GM23338 (cell line): ENCODE measurements around the gene IQGAP2. TPM values are rescaled to one million over a fixed set of nuclear protein-coding genes. Genes with fewer than 3 reads are reported as not detected.
"Not testable (repeated sequence)": the region's sequence is repeated elsewhere in the genome, so short reads cannot be mapped to it uniquely, and the experiment has no call there.

Source experiments
- ATAC-seq: fragments of 200-7000 bp; cut with Tn5 transposase; 3 replicates; pipeline ENCODE4 v1.9.1; 2020
- DNase-seq: peaks from one replicate; pipeline ENCODE4 v3.0.0-alpha.2; 2015; ENCODE audit warnings: low spot score
- H2AFZ ChIP-seq: fragments of 200-600 bp; sonication (generic); 2 replicates; pipeline ENCODE4 v1.8.0; 2016; ENCODE audit warnings: antibody characterized with exemption, mild to moderate bottlenecking, moderate library complexity
- H3F3A ChIP-seq: fragments of 200-600 bp; sonication (generic); replicated peaks from 2 replicates; pipeline ENCODE4 v1.8.0; 2017; ENCODE audit warnings: antibody characterized with exemption, mixed run types, low read depth
- H3K27ac ChIP-seq: fragments of 200-600 bp; sonication (generic); 2 replicates; pipeline ENCODE4 v1.6.1; 2016; ENCODE audit warnings: low read depth
- H3K27me3 ChIP-seq: fragments of 200-600 bp; sonication (generic); 2 replicates; pipeline ENCODE4 v1.8.0; 2016; ENCODE audit warnings: mild to moderate bottlenecking, mixed run types, moderate library complexity; ENCODE audit not compliant: insufficient read depth
- H3K36me3 ChIP-seq: fragments of 200-600 bp; sonication (generic); 2 replicates; pipeline ENCODE4 v1.8.0; 2016; ENCODE audit warnings: mild to moderate bottlenecking; ENCODE audit not compliant: insufficient read depth
- H3K4me1 ChIP-seq: fragments of 200-600 bp; sonication (generic); 2 replicates; pipeline ENCODE4 v1.8.0; 2016; ENCODE audit warnings: mild to moderate bottlenecking, moderate library complexity; ENCODE audit not compliant: insufficient read depth
- H3K4me2 ChIP-seq: fragments of 200-600 bp; sonication (generic); 2 replicates; pipeline ENCODE4 v1.7.1; 2017; ENCODE audit warnings: mixed run types
- H3K4me3 ChIP-seq: fragments of 200-600 bp; sonication (generic); 2 replicates; pipeline ENCODE4 v1.6.1; 2016; ENCODE audit warnings: mixed run types
- H3K79me2 ChIP-seq: fragments of 200-600 bp; sonication (generic); replicated peaks from 2 replicates; pipeline ENCODE4 v1.8.0; 2017; ENCODE audit warnings: mild to moderate bottlenecking; ENCODE audit not compliant: insufficient read depth
- H3K9me2 ChIP-seq: fragments of 200-600 bp; sonication (generic); 2 replicates; pipeline ENCODE4 v1.8.0; 2017; ENCODE audit not compliant: insufficient read depth
- H4K20me1 ChIP-seq: fragments of 200-600 bp; sonication (generic); replicated peaks from 2 replicates; pipeline ENCODE4 v1.8.0; 2017; ENCODE audit warnings: mild to moderate bottlenecking; ENCODE audit not compliant: insufficient read depth
- H3K27ac Mint-ChIP-seq: 2 replicates; pipeline ENCODE4 v1.8.0; 2020; ENCODE audit warnings: inconsistent platforms, mild to moderate bottlenecking, moderate library complexity, mixed read lengths
- H3K27me3 Mint-ChIP-seq: 3 replicates; pipeline ENCODE4 v1.8.0; 2022; ENCODE audit warnings: low read depth, mild to moderate bottlenecking, moderate library complexity, mixed read lengths, inconsistent platforms; ENCODE audit not compliant: insufficient read depth, poor library complexity
- H3K36me3 Mint-ChIP-seq: 3 replicates; pipeline ENCODE4 v1.8.0; 2021; ENCODE audit warnings: low read depth, mild to moderate bottlenecking, inconsistent platforms, moderate library complexity, mixed read lengths
- H3K4me1 Mint-ChIP-seq: 3 replicates; pipeline ENCODE4 v1.8.0; 2020; ENCODE audit warnings: mild to moderate bottlenecking, inconsistent platforms, mixed read lengths
- H3K4me3 Mint-ChIP-seq: 3 replicates; pipeline ENCODE4 v1.8.0; 2021; ENCODE audit warnings: moderate library complexity, mild to moderate bottlenecking, inconsistent platforms, mixed read lengths
- H3K9me3 Mint-ChIP-seq: 3 replicates; pipeline ENCODE4 v1.8.0; 2020; ENCODE audit warnings: moderate library complexity, mild to moderate bottlenecking, inconsistent platforms, mixed read lengths
- CTCF ChIP-seq, 2 experiments: fragments of 200-600 bp in 1 of 2; sonication (generic) in 1 of 2; conservative IDR thresholded peaks; 2 replicates each; pipeline versions ENCODE4 v1.5.1 to v1.6.1; 2016 to 2017; ENCODE audit warnings: antibody characterized with exemption in 2 of 2, low read depth in 2 of 2, mild to moderate bottlenecking in 2 of 2, moderate library complexity in 1 of 2
- NANOG ChIP-seq: IDR thresholded peaks from 2 replicates; pipeline ENCODE4 v1.6.1; 2016; ENCODE audit warnings: antibody characterized with exemption, borderline replicate concordance
- POLR2AphosphoS5 ChIP-seq: IDR thresholded peaks from 2 replicates; pipeline ENCODE4 v1.6.1; 2016; ENCODE audit warnings: antibody characterized with exemption, low read depth
- REST ChIP-seq: IDR thresholded peaks from one replicate; pipeline ENCODE4 v1.6.1; 2018; ENCODE audit warnings: antibody characterized with exemption; ENCODE audit not compliant: unreplicated experiment
- polyA plus RNA-seq: library from polyadenylated mRNA; unstranded; fragments of >200 nt; fragmentation: Nextera tagmentation; extraction: Ambion mirVana; gene quantifications from 2 replicates; pipeline ENCODE4 v1.2.1, GENCODE V29; 2016
- total RNA-seq: library from RNA; depleted of rRNA; stranded (reverse); fragments of >200 nt; shearing (Covaris generic); gene quantifications from 2 replicates; pipeline ENCODE4 v1.2.3, GENCODE V29; 2014

The IQGAP2 gene
- total and polyA plus RNA-seq, 2 experiments from 2014 or later: 60.0 to 86.5 TPM

- H3F3A ChIP-seq: no peaks in the 10 kb centered on the region
- H3K36me3 Mint-ChIP-seq: peaks cover 15% of the 10 kb centered on the region
- no peak overlapping the region for H3K27ac Mint-ChIP-seq
- H3K4me3 Mint-ChIP-seq: no peak overlapping the region
- no peaks in the 10 kb centered on the region for H3K27me3 Mint-ChIP-seq
- peak; percentile 87 for ATAC-seq
- peak; percentile 90 for DNase-seq
- H2AFZ ChIP-seq: no peak overlapping the region
- H3K4me2 ChIP-seq: no peak overlapping the region
- H3K27me3 ChIP-seq: no peaks in the 10 kb centered on the region
- no peaks in the 10 kb centered on the region for H3K9me3 Mint-ChIP-seq
- no peaks in the 10 kb centered on the region for H3K36me3 ChIP-seq
- H3K79me2 ChIP-seq: no peaks in the 10 kb centered on the region
- H3K4me3 ChIP-seq: no peak overlapping the region
- H4K20me1 ChIP-seq: no peaks in the 10 kb centered on the region; the same call in 1 of the 2 replicates
- TF ChIP-seq NANOG (no peak), CTCF (conservative IDR thresholded peaks at IDR 0.05; ENCODE audit: low read depth in 2 of 2) (peak; percentile 83 to 84), POLR2AphosphoS5 (no peak)
- H3K4me1 Mint-ChIP-seq: no peaks in the 10 kb centered on the region; the same call in 2 of the 3 replicates
- no peaks in the 10 kb centered on the region for H3K4me1 ChIP-seq
- no peak overlapping the region for H3K27ac ChIP-seq
- no peaks in the 10 kb centered on the region for H3K9me2 ChIP-seq
Observed at GRCh38 chr5:76601470-76601869, 198.4 kb downstream of the IQGAP2 start.

GRCh38 chr5:76602094-76602726 lies 199.1 kb downstream of the IQGAP2 start:
- H3K4me1 Mint-ChIP-seq: peaks cover 4% of the 10 kb centered on the region
- no peak for ATAC-seq
- H3K4me3 Mint-ChIP-seq: no peak overlapping the region
- Histone ChIP-seq H3K4me3 (no peak overlapping the region), H2AFZ (no peak overlapping the region), H4K20me1 (no peaks in the 10 kb centered on the region; the same call in 1 of the 2 replicates), H3K4me1 (peaks cover 4% of the 10 kb centered on the region; the same call in 1 of the 2 replicates), H3F3A (no peaks in the 10 kb centered on the region), H3K27ac (no peak overlapping the region), H3K36me3 (no peaks in the 10 kb centered on the region), H3K9me2 (no peaks in the 10 kb centered on the region), H3K4me2 (no peak overlapping the region), H3K79me2 (no peaks in the 10 kb centered on the region), H3K27me3 (no peaks in the 10 kb centered on the region)
- H3K27me3 Mint-ChIP-seq: no peaks in the 10 kb centered on the region
- no peak overlapping the region for H3K27ac Mint-ChIP-seq
- H3K36me3 Mint-ChIP-seq: peaks cover 15% of the 10 kb centered on the region
- no peaks in the 10 kb centered on the region for H3K9me3 Mint-ChIP-seq
- DNase-seq: no peak
- TF ChIP-seq REST (no peak), CTCF (conservative IDR thresholded peaks at IDR 0.05; ENCODE audit: low read depth in 2 of 2) (peak; percentile 22 to 36; a peak in 2 of 4 replicates)

GRCh38 chr5:76603991-76604390 lies 200.9 kb downstream of the IQGAP2 start:
- H3K4me1 Mint-ChIP-seq: peaks cover 11% of the 10 kb centered on the region
- DNase-seq, H3K9me3 Mint-ChIP-seq, H3K27ac ChIP-seq, H3K4me3 Mint-ChIP-seq, ATAC-seq, H3K4me2 ChIP-seq, H3K27ac Mint-ChIP-seq, H3F3A ChIP-seq, H3K4me3 ChIP-seq, H3K9me2 ChIP-seq, H3K36me3 ChIP-seq, H3K79me2 ChIP-seq, H2AFZ ChIP-seq, H3K27me3 Mint-ChIP-seq, H4K20me1 ChIP-seq, H3K27me3 ChIP-seq: not testable (repeated sequence)
- peaks cover 15% of the 10 kb centered on the region for H3K36me3 Mint-ChIP-seq
- peaks cover 12% of the 10 kb centered on the region for H3K4me1 ChIP-seq
